ENCODE results near the gene HRH2.
"Not testable (repeated sequence)": the region's sequence is repeated elsewhere in the genome, so short reads cannot be mapped to it uniquely, and the experiment has no call there.

The HRH2 gene, protein sequence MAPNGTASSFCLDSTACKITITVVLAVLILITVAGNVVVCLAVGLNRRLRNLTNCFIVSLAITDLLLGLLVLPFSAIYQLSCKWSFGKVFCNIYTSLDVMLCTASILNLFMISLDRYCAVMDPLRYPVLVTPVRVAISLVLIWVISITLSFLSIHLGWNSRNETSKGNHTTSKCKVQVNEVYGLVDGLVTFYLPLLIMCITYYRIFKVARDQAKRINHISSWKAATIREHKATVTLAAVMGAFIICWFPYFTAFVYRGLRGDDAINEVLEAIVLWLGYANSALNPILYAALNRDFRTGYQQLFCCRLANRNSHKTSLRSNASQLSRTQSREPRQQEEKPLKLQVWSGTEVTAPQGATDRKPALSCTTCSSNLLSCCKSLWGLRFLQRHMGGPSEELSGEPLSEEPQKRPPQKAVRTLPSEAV

DNA sequence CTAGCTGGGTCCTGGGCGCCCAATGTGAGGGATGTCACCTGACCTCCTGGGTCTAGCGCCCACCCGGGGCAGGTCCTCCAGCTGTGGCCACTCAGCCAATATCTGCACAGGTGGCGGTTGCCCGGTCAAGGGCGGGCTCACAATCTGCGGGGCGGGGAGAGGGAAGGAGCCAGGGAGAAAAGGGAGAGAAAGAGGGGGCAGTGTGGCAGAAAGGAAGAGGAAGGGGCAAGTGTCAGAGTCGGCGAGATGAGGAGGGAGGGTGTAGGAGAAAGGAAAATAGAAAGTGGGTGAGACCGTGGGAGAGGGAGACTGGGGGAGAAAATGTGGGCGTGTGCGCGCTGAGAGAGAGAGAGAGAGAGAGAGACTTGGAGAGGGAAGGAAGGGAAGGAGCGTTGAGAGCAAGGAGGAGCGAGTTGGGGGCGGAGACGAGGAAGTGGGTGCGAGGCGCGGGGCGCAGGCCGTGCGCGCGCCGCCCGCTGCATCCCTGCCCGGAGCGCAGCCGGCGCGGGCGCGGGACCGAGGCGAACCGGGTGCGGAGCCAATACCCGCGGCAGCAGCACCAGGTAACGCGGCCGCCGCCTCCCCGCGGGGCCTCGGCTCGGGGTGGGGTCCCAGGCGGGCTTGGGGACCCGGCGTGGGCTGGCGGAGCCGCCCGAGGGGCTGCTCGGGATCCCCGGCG, at the start of gene HRH2:
TSS of gene HRH2 (plus strand) at position 479 of the 679 bp plus-strand sequence. CDS start 25,163 bp downstream, outside the sequence.
- peak; percentile 50 for DNase-seq (ENCODE audit: low read depth, low spot score)

DNA sequence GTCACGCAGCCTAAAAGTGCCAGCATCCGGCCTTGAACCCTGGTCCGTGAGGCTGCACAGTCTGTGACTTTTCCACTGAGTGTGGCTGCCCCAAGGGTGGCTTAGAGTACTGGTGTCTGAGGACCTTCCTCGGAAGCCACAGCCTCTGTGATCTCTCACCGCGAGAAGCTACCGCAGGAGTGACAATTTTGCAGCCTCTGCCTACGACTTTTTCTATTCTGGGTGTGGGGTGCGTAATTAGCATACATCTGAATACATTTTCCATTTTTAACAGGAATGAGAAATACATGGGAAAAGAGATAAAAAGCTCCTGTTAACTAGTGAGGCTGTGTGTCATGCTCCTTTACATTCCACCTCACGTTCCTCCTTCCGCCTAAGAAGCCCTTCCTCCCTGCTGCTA, 48.3 kb upstream of the HRH2 start:
- no peak for DNase-seq (ENCODE audit: low read depth, low spot score)

DNA sequence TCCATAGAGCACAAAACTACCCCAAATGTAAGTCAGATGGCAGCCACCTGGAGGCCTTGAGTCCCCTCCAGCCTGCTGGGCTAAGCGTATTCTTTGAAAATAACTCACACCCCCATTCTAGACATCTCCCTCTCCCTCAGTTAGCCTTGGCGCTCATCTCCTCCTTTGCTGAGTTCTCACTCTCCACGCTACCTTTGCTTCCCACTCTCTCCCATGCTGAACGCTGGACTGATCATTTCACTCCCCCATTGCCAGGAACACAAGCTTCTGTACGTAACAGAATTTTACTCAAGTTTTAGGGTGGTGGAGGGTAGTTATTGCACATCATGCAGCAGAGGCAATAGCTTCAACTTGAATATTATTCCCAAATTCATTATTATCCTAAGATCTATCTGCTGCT, 47.5 kb upstream of the HRH2 start:
- DNase-seq (ENCODE audit: low read depth, low spot score), result no peak

DNA sequence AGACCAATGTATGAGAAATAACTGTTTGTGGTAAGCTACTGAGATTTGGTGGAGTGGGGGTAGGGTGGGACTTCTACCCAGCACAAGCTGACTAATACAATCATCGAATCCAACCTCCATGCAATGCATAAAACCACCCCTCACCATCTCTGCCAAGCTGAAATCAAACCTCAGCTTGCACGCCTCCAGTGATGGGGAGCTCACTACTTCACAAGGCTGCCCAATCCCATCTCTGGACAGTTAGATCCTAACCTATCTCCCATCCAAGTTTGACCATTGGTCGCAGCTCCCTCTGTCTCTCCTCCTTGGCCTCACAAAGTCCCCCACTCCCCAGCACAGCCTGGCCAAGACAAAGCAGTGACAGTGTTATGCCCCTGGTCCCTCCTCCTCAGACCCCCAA, 47.0 kb upstream of the HRH2 start:
- no peak for DNase-seq (ENCODE audit: low read depth, low spot score)

DNA sequence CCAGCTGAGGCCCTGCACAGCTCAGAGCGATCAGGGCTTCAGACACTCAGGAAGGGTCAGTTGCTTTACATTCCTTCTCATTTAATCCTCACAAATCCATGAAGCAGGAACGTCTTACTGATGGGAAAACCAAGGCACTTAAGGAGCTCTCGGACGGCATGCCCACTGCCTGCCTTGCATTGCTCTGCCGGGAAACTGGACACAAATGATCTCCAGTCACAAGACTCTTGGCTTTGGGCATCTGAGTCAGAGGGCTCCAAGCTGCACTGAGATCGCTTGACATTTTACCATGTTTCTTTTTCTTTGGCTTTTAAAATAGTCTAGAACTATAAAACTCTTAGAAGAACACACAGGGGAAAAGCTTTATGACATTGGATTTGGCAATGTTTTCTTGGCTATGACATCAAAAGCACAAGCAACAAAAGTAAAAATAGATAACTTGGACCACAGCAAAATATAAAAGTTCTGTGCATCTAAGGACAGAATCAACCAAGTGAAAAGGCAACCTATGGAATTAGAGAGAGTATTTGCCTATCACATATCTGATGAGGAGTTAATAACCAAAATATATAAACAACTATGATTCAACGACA, 43.6 kb upstream of the HRH2 start:
- no peak for DNase-seq (ENCODE audit: low read depth, low spot score)

DNA sequence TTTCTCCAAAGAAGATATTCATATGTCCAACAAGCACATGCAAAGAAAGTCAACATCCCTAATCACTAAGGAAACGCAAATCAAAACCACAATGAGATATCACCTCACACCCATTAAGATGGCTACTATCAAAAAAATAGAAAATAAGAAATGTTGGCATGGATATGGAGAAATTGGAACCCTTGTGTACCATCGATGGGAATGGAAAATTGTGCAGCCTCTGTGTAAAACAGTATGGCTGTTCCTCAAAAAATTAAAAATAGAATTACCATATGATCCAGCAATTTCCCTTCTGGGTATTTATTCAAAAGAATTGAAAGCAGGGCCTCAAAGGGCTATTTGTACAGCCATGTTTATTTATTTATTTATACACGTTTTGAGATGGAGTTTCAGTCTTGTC, 43.0 kb upstream of the HRH2 start:
- DNase-seq (ENCODE audit: low read depth, low spot score), result no peak

DNA sequence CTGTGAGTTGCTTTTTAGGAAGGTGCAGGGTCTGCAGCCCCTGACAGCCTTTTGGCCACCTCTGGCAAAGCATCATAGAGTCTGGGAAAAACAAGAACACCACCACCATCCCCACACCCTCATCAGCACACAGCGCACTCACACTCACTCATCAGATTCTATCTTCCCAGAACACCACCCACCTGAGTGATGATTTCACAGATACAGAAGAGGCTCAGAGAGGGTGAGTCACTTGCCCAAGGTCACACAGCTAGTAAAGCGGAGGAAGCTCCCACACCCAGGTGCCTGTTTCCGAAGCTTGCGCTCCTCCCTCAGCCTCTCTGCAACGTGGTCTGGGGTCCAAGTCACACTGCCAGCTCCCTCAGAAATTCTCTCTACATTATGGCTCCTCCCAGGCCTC, 41.8 kb upstream of the HRH2 start:
- no peak for DNase-seq (ENCODE audit: low read depth, low spot score)

DNA sequence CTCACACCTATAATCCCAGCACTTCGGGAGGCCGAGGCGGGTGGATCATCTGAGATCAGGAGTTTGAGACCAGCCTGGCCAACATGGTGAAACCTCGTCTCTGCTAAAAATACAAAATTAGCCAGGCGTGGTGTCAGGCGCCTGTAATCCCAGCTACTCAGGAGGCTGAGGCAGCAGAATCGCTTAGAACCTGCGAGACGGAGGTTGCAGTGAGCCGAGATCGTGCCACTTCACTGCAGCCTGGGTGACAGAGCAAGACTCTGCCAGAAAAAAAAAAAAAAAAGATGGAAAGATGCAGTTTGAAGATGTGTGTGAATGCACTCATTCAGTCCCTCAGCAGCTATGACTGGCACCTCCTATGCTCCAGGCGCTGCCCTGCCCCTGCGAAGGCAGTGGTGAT, 41.3 kb upstream of the HRH2 start:
- not testable (repeated sequence) for DNase-seq (ENCODE audit: low read depth, low spot score)

DNA sequence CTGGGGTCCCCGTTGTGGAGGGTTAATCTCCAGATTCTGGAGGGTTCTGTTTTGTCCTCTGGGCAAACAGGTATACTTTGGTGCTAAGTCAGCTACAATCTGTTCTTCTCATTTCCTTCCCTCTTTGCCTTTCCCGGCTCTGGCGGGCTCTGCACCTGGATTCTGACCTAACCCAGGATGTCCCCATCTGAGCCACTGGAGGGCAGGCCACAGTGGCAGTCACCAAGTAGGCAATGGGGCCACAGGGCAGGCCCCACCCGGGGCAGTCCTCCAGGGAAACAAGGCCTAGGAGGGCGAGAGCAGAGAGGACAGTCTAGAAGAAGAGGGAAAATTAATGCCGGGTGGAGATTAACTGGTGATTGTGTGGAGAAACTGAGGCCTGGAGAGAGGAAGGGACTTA, 40.4 kb upstream of the HRH2 start:
- no peak for DNase-seq (ENCODE audit: low read depth, low spot score)

DNA sequence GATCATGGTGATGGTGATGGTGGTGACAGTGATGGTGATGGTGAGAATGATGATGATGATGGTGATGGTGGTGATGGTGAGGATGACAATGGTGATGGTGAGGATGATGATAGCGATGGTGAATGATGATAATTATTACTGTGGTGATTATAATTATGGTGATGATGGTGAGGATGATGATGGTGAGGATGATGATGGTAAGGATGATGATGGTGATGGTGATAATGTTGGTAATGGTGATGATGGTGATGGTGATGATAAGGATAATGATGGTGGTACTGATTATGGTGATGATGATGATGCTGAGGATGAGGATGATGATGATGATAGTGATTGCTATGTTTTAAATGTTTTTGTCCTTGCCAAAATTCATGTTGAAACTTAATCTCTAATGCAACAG, 37.3 kb upstream of the HRH2 start:
- no peak for DNase-seq (ENCODE audit: low read depth, low spot score)

DNA sequence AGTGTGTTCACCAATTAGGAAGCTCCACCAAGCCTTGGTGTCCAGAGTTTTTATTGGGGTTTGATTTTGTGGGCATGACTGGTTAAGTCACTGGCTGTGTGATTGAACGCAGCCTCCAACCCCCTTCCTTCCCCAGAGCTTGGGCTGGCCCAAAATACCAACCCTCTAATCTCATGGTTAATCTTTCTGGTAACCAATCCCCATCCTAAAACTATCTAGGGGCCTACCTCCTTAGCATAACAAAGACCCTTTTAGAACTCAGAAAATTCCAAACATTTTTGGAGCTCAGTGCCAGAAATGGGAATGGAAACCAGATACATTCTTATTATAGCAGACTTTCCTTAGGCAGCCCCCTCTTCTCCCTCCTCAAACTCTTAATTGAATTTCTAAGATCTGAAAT, 35.9 kb upstream of the HRH2 start:
- DNase-seq (ENCODE audit: low read depth, low spot score), result peak; percentile 55

DNA sequence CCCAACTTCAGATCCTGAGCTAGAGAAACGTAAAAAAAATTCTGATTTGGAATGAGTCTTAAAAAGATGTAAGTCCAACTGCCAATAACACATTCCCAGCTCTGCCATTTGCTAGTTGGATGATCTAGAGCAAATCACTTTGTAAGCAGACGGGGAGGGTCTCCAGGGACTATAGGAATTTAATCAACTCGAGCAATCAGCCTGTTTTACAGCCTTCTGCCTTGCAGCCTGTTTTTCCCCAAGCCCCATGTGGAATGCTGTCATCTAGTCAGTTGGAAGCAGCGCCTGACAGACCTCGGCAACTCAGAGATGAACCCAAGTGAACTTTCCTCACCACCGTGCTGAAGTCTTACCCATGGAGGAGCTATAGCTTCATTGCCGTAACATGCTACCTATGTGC, 34.8 kb upstream of the HRH2 start:
- no peak for DNase-seq (ENCODE audit: low read depth, low spot score)

DNA sequence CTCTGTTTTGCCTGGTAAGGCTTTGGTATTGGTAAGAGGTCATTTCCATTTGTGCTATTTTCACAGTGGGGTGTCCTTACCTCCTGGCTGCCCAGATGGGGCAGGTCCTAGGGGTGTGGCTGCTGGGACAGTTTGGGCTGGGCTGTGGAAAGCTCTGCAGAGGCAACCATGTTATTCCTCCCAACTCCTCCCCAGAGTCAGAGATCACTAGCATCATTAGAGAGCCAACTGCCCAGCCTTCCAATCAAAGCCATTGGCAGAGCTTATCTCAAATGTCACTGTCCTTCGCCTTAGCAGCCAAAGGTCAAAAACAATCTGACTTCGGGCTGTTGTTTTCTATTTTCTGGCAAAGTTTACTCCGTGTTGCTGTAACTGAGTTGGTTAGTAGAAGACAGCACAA, 33.6 kb upstream of the HRH2 start:
- DNase-seq (ENCODE audit: low read depth, low spot score), result no peak

DNA sequence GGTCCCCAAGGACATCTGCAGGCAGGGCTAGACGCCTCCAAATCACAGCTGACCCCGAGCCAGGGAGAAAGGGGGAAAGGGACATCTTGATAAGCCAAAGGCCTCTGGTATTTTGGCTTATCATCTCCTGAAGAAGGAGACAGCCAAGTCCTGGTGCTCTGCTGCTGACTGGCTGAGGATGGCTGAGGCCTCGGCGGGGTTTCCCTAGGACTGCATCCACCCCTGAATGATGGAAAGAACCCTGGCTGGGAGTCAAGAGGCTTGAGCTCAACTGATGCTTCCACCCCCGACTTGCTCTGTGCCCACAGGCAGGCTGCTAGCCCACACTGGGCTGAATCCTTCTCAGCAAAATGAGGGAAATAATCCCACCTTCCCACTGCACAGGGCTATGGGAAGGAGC, 30.9 kb upstream of the HRH2 start:
- no peak for DNase-seq (ENCODE audit: low read depth, low spot score)

DNA sequence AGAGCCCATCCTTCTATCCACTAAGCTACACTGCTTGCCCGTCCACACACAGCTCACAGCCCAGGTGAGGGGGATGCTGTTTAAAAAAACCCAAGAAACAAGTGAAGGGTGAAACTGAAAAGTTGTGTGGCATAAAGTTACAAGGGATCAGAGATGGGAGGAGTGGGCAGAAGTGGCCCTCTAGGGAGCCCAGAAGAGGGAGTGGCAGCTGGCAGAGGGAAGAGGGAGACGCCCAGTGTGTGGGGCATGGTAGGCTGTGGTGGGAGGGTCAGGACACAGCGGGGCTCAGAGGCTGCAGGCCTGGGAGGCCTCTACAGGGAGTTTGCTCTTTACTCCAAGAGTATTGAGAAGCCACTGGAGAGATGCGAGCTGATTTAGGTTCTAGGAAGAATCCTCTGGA, 30.1 kb upstream of the HRH2 start:
- DNase-seq (ENCODE audit: low read depth, low spot score), result no peak

DNA sequence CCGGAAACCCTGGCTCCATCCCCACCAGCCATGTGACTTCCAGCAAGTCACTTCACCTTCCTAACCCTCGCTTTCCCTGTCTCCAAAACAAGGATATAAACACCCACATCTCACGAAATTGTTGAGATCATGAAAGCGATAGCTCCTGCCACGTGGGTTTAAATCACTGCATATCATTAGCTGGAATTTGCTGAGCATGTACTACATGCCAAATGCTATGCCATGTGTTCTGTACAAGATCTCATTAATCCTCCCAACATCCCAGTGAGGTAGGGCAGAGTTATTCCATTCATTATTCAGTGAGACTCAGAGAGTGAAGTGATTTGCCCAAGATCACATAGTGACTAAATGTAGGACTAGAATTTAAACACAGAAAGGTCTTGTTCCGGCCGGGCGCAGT, 29.2 kb upstream of the HRH2 start:
- DNase-seq (ENCODE audit: low read depth, low spot score), result no peak

DNA sequence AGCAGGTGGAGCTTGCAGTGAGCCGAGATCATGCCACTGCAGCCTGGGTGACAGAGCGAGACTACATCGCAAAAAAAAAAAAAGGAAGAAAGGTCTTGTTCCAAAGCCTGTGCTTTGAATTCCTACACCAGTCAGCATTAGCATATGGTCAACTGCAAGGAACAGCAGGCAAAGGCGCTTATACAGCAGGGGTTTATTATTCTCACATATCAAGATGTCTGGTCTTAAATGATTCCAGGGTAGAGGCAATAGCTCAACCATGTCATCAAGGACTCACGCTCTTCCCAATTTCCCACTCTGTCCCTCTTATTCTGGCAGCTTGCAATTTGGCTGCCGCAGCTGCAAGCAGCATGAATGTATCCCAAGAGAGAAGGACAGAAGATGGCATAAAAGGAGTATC, 28.6 kb upstream of the HRH2 start:
- DNase-seq (ENCODE audit: low read depth, low spot score), result no peak

DNA sequence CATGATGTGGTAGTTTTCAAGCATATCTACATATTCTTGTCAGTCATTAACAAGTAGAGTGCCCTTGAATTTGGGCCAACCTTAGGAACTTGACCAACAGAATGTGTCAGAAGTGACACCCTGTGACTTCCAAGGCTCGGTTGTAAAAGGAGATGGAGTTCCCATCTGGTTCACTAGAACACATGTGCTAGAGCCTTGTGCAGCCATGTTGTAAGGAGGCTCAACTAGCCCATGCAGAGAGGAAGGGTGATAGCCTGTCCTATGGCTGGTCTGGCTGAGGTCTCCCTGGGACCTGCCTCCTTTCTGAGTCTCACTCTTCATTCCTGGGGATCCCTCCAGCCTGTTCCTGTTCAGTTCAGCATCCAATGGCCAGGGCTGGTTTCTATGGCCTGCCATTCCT, 28.1 kb upstream of the HRH2 start:
- DNase-seq (ENCODE audit: low read depth, low spot score), result no peak

DNA sequence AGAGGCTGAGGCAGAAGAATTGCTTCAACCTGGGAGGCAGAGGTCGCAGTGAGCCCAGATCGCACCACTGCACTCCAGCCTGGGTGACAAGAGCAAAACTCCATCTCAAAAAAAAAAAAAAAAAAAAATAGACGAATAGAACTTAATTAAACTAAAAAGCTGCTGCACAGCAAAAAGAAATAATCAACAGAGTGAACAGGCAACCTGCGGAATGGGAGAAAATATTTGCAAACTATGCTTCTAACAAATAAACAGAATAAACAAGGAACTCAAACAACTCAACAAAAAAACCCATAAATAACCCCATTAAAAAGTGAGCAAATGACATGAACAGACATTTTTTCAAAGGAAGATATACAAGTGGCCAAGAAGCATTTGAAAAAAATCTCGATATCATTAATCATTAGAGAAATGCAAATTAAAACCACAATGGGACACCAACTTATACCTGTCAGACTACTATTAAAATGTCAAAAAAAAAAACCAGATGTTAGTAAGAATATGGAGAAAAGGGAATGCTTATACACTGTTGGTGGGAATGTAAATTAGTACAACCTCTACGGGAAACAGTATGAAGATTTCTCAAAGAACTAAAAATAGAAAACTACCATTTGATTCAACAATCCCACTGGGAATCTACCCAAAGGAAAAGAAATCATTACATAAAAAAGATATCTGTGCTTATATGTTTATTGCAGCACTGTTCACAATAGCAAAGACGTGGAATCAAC, 21.9 kb upstream of the HRH2 start:
- DNase-seq (ENCODE audit: low read depth, low spot score), result no peak

DNA sequence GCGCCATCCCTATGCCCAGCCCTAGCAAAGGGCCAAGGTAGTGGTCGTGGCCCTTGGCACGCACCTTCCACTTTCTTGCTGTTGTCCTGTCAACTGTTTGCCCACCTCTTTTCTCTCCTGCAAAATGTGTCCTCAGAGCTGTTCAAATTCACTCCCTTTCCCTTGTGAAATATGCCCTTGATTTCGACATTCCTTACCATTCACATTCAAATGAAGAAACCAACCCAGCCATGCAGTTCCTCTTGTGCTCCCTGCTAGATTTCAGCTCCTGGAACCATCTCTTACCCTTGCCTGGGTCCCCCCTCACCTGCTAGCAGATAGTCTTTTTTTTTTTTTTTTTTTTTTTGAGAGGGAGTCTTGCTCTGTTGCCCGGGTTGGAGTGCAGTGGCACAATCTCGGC, 19.6 kb upstream of the HRH2 start:
- DNase-seq (ENCODE audit: low read depth, low spot score), result no peak

DNA sequence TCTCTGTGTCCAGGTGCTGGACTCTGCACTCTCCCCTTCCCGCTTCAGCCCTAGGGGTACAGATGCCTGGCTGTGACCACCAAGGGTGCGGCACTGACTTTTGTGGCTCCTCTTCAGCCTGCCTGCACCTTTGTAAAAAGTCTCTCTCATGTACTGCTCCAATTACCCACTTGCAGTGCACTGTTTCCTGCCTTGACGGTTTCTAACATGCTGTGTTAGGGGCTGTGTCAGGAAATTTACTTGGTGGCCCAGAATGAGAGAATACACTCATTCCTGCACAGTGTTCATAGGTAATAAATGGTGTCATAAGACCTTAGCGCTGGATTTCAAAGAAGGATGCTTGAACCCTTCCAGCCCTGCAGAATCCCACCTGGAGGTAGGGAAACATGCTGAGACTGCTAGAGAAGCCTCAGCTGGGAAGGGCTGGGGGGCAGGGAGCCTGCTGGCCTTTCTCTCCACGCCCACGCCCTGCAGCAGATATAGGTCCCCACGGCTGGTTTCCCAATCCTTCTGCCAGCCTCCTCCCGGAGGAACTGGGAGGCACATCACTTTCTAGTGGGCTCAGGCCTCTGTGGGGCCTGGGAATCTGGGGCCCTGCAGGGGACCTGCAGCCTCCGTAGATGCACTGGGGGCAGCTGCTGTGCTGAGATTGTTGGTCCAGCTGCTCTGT, 17.6 kb upstream of the HRH2 start:
- DNase-seq (ENCODE audit: low read depth, low spot score), result no peak

DNA sequence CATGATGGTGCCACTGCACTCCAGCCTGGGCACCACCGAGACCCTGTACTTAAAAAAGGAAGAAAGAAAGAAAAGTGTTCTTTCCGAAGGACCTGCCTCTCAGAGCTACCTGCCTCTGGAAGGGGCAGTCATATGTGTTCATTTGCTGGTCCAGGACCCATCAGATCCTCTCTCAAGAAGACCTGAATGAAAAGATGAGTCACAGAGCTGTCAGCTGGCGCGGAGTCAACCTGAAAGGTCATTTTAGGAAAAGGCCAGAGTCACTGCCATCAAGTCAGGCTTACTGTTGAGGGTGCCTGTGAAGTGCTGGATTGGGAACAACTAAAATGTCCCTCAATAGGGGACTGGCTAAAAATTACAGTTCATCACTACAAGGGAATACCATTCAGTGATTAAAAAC, 14.9 kb upstream of the HRH2 start:
- DNase-seq (ENCODE audit: low read depth, low spot score), result no peak

All from astrocyte of the hippocampus (primary cell).